IPS DF 4.7 (cell line): Measurements from ENCODE around the gene TMEM247.

Source experiments
- DNase-seq: peaks from one replicate; pipeline ENCODE4 v3.0.0-alpha.2; 2013; ENCODE audit warnings: low spot score; ENCODE audit errors: extremely low read depth

TMEM247 gene

DNA sequence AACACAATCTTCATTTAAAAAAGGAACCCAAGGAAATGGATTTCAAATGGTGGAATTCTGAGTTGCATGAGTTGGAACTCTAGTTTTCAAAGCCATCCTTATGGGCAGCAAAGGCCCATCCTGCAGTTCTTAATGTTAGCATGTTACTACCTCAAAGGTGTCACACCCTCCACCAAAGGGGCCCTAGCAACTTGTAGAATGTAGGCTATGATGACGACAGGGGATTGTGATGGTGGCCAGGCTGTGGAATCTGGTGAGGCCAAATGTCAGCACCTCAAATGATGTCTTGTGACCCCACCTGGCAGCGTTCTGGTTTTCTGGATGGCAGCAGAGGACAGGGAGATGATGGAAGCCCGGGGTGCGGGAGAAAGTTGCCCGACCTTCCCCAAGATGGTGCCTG is at the start of gene TMEM247:
Gene TMEM247 (plus strand): TSS at position 301 of the 400 bp plus-strand sequence.
- DNase-seq = no peak

DNA sequence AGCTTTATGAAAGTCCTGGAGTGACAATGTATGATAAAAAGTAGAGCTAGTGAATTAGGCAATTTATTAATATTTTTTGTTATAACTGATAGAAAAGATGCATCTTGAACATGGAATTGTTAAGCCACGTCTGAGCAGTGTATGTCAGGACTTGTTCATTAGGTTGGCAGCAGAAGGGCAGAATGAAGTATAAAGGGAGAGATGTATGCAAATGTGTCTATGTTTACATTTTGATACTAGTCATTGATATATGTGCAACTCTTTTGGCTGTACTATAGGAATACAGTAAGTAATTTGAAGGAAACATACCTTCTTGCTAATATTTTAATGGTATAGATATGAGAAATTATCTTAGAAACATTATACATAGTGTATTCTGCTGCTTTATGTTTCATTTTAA is 49.0 kb upstream of the TMEM247 start:
- DNase-seq = no peak

DNA sequence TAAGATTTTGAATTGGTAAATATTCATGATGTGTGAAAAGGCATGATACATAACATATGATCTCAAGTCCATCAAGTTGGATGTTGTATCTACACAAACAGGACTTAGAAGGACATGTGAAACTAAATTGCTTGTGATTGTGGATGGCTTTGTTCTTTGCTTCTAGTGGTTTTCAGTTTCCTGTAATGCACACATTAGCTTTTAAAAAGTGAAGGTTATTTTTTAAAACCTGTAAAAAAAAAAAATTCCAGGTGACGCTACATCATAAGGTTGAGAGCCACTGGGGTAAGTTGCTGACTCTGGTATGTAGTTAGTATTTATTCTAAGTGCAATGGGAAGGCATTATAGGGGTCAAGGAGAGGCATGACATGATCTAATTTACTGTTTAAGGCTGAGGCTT is 48.4 kb upstream of the TMEM247 start:
- no peak for DNase-seq

DNA sequence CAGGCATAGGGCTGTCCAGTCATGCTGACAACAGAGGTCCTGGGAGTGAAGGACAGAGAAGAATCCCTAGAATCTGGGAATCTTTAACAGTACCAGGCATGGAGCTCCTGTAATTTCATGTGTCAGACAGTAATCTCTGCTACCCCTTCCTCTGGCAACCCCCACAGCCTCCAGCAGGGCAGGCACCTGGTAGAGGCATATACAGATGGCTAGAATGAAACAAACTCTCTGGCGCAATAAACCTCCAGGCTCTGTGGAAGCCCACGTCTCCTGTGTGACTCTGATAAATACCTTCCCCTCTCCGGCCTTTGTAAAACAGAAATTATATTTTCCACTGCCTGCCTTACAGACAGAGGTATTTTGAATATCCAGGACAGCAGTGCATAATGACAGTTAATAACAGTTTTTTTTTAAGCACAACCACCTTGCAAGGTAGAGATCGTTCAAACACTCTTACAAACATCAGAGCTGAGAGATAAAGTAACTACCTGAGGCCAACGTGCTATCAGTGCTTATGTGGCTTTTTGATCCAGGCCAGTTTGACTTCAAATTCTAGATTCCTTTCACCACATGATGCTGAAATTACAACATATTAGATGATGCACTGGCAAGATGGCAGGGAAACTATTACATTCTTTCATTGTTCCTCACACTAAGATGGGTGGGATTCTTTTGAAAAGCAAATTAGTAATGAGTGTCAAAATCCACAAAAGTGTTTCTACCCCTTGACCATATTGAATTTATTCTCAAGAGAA is 47.7 kb upstream of the TMEM247 start:
- no peak for DNase-seq

DNA sequence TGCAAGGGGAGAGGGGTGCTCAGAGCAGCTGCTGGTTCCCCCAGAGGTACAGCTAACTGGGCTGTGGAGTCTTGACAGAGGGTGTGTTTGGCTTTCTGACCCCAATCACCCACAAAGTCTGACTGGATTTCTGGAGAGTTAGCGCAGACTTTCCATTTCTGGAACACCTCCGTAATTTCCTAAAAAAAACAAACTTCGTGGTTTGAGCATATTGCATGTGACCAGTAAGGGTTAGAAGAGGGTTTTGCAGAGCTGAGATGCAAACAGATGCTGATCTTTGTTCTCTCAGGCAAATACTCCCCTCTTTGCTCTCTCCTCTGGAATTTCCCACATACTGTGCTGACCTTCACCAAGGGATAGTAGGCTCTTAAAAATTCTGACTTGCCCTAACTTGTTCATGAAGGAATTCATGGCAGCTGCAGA is 44.5 kb upstream of the TMEM247 start:
- no peak for DNase-seq

DNA sequence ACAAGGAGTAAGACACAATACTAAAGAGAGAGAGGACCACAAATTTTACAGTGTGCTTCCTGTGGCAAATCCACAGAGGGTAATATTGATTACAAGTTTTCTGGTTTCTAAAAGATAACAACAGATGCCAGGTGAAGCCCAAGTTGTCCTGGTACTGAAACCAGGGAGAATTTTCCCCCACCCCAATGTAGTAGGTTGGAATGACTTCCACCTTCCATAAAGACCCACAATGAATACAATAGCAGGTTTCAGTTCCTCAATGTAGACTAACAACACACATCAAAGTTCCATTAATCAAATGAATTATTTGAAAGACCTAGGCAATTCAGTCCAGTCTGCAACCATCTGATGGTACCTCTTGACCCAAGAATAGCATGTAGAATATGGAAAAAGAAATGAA is 44.0 kb upstream of the TMEM247 start:
- DNase-seq = no peak

DNA sequence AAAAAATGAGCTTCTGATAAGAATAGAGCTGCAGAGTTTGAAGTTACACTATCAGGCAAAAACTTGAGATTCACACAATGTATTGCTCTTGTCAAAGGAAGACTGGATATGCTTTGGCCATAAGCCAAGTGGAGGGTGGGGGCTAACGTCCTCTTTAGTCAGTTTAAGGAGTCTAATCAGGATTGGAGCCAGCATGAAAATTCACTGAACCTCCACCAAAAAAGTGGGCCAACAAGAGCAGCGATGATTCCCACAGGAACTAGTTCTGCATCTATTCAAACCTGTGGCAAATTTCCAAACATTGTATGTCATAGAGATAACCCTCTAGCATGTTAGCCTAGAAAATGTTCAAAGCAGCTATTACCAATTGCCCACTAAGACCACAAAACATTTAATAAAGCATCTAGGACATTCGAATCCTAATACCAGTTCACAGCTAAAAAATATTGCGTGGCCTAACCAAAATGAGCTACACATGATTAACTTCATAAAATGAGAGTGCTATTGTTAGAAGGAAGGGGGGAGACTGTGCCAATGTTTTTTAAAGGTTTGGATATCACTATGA is 43.5 kb upstream of the TMEM247 start:
- DNase-seq = no peak

DNA sequence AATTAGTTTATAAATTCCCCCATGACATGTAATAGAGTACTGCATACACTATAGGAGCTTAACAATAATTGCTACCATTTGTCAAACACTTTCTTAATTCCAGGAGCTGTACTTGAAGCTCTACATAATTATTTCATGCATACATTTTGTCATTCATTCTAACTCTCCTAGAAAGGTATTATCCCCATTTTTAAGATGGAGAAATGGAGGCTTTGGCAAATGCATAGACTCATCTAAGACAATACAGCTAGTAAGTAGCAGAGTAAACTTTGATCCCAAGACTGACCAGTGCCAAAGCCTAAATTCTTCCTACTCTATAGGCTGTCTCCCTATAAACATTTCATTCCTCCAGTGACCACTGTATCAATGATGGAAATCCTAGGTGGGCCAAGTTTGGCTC is 42.6 kb upstream of the TMEM247 start:
- DNase-seq = no peak

DNA sequence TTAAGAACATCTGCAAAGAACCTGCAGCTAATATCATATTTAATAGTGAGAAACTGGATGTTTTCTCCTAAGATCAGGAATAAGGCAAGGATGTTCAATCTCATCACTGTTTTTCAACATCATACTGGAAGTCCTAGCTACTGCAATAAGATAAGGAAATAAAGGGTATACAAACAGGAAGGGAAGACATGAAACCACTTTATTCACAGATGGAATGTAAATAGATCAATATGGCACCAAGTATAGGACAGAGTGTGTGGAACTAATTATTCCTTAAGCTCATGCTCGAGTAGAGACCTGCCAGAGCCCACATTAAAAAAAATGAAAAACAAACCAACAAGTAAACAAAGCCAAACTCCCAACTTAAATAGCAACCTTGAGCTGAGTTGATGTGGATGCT is 41.3 kb upstream of the TMEM247 start:
- no peak for DNase-seq

DNA sequence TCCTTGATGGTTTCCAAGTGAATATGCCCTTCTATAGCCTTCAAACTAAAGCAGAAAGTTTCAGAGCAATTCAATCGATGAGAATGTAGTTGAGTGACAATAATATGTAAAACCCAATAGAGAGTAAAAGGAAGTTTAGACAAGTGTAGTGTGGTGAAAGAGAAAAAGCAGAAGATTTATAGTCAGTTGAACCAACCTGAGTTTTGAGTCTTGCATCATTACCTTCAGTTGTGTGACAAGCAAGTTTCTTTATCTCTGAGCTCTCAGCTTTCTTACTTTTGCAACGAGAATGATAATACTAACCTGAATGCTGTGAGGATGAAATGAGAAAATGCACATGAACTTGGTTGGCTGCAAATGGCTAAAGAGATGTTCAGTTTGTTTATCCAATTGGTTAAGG is 40.6 kb upstream of the TMEM247 start:
- no peak for DNase-seq

DNA sequence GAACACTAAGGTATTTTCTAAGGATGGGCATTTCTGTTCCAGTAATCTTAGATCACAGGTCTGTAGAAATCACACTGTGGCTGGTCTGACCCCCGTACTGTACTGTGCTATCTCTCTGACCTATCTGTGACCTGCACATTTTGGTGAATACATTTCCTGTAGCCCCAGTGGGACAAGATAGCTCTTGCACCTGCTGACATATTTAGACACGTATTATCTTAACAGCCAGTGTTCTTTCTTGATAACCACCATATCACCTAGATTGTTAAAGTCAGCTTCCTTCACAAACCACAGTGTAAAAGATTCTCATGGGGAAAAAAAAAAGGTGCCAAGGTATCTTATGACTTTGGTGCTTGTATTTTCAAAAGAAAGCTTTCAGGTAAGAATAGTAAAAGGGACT is 39.8 kb upstream of the TMEM247 start:
- DNase-seq = no peak

DNA sequence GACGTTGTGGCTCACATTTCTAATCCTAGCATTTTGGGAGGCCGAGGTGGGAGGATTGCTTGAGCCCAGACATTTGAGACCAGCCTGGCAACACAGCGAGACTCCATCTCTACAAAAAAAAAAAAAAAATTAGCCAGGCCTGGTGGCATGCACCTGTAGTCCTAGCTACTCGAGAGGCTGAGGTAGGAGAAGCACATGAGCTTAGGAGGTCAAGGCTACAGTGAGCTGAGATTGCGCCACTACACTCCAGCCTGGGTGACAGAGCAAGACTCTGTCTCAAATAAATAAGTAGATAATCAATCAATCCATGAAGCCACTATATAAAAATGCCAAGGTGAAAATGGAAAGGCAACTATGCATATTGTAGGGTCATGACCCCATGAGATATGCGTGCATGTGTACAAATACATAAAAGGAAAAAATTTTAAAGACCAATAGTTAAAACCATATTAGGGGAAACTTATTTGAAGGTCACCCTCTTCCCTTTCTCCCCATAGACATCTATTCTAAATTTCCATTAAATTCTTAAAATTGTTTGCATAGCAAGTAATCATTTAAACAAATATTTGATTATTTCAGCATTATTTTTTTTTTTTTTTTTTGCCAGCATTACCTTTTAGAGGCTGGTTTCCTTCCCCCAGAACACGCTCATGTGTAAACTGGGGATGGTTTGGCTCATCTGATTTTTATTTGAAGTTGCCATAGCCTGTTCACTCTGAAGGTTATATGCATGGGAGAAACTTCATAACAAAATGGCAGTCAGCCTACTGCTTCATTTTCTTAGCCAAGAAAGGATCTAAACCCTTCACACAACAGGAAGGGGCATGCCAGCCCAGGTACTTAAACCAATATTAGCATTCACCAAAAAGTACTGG is 37.3 kb upstream of the TMEM247 start:
- no peak for DNase-seq

DNA sequence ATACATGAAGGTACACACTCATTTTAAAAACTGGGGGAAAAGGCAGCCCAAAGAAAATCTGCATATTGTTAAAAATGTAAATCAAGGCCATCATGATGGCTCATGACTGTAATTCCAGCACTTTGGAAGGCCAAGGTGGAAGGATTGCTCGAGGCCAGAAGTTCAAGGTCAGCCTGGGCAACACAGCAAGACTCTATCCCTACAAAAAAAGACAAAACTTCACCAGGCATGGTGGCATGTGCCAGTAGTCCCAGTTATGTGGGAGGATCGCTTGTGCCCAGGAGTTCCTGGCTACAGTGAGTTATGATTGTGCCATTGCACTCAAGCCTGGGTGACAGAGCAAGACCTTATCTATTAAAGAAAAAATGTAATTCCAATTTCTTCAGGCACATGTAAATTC is 34.6 kb upstream of the TMEM247 start:
- no peak for DNase-seq

DNA sequence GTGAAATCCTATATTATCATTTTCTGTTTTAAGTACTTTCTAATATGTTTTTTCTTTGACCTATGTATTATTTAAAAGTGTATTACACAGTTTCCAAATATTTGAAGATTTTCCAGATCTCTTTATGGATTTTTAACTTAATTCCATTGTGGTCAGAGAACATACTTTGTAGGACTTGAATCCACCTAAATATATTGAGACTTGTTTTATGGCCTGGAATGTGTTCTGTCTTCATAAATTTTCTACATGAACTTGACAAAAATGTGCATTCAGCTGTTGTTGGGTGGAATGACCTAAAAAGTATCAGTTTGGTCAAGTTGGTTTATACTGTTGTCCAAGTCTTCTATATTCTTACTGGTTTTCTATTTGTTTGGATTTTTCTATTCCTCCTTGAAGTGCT is 33.8 kb upstream of the TMEM247 start:
- no peak for DNase-seq

DNA sequence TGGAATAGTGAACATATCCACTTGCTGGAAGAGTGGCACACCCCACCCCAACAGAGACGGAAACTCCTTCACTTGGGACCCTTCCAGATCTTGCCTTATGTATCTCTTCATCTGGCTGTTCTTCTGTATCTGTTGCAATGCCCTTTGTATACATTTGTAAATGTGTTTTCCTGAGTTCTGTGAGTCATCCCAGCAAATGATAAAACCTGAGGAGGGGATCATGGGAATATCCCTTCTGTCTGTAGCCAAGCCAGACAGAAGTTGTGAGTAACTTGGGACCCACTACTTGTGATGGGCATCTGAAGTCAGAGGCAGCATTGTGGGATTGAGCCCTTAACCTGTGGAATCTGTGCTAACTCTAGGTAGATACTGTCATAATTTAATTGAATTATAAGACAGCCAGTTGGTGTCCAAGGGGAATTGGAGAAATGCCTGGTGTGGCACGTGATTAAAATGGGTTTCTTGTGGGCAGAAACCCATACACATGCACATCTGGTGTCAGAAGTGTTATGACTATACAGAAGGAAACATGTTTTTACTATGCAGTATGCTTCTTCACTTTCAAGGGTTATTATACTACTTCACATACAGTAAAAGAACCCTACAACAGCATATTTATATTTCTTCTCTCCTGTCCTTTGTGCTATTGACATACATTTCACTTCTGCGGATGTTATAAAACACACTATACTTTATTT is 32.3 kb upstream of the TMEM247 start:
- no peak for DNase-seq

DNA sequence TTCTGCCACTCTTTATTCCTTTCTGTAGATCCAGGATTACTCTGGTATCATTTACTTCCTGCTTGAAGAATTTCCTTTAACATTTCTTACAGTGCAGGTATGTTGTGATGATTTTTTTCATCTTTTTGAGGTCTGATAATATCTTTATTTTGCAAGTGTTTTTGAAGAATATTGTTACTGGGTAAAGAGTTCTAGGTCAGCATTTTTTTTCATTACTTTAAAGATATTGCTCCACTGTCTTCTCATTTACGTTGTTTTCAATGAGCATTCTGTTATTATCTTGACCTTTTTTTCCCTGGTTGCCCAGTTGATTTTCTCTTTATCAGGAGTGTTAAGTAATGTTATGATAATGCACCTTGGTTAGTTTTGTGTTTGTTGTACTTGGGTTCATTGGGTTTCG is 31.7 kb upstream of the TMEM247 start:
- no peak for DNase-seq

DNA sequence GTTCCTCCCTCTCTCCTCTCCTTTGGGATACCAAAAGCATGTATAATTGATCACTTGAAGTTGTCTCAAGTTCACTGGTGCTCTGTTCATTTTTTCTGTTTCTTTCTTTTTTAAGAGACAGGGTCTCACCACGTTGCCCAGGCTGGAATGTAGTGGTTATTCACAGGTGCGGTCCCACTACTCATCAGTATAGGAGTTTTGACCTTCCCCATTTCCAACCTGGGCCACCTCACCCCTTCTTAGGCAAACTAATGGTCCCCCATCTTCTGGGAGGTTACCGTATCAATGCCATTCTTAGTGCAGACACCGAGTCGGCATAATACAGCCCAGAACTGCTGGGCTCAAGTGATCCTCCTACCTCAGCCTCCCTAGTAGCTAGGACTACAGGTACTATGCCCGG is 31.3 kb upstream of the TMEM247 start:
- no peak for DNase-seq

DNA sequence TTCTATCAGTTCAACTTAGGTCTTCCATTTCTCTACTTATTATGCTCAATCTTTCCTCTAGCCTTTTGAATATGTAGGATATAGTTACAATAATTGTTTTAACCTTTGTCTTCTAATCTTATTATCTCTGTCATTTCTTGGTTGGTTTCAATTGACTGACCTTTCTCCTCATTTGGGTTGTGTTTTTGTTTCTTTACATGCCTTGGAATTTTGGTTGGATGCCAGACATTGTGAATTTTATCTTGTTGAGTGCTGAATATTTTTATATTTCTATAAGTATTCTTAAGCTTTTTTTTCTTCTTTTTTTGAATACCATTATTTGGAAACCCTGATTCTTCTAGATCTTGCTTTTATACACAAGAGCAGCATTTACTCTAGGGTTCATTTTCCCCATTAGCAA is 30.7 kb upstream of the TMEM247 start:
- no peak for DNase-seq

DNA sequence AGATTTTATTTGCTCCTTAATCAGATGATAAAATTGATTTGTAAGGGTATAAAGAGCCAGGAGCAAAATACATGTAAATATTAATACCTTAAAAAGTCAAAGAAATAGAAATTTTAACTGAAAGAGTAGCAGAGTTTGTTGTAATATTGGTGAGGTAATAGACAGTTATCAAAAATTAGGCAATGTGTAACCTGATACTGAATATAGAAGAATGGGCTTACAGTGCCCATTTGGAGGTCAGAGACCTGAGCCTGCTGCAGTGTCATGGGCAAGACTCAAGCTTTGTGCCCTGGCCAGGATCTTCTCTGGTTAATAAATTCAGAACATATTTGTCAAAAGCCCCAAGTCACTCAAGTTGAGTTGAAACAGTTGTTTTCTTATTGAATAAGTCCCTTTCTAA is 29.7 kb upstream of the TMEM247 start:
- DNase-seq = no peak

DNA sequence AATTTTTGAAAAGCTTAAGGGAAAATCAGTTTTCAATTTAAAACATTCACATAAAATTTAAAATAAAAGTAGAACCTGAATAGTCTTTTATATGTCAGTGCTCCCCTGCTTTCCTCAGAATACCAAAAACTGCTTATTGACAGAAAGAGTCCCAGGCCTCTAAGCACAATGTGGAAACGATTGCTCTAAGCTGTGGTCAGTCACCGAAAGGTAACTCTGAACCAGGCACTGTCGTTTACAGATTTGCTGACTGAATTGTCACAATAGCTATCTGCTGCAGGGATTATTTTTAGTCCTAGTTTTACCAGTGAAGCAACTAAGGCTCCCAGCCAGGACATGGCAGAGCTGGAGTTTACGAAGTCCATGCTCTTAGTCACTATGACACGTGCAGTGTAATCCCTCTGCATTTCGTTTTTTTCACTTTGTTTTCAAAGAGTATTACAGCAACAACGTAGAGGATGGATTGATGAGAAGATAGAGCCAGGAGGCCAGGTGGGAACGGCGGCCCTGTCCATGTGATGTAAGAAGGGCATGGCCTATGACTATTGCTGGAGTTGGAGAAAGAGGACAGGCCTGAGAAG is 28.1 kb upstream of the TMEM247 start:
- DNase-seq = no peak

DNA sequence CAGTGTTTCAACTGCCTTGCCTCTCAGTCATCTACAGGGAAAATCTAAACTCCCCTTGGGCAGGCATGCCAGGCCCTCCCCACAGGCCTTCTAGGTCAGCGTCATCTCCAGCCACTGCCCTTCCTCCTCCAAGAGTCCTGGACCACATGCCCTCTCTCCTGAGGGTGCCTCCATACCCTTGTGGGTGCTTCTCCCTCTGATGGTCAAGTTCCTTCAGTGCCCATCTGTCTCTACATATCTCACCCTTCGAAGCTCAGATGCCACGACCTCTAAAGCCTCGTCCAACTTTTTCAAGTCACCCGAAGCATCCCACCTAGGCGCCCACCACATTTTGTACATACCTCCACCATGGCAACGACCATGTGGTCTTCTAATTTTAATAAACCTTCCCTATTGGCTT is 22.6 kb upstream of the TMEM247 start:
- no peak for DNase-seq
